Progenitor cell of endocrine pancreas (in vitro differentiated cells): Measurements from ENCODE around the gene ABHD4. TPM values are rescaled to one million over a fixed set of nuclear protein-coding genes. Genes with fewer than 3 reads are reported as not detected.

Source experiments
- DNase-seq: peaks from one replicate; pipeline ENCODE4 v3.0.0; 2021; ENCODE audit warnings: low spot score; ENCODE audit not compliant: unreplicated experiment
- H3K27ac Mint-ChIP-seq: 2 replicates; pipeline ENCODE4 v1.8.0; 2021; ENCODE audit warnings: mild to moderate bottlenecking, moderate library complexity, mixed read lengths
- H3K27me3 Mint-ChIP-seq: 2 replicates; pipeline ENCODE4 v1.8.0; 2021; ENCODE audit warnings: mixed read lengths
- H3K36me3 Mint-ChIP-seq: 2 replicates; pipeline ENCODE4 v1.8.0; 2022; ENCODE audit warnings: mixed read lengths; ENCODE audit not compliant: insufficient read depth
- H3K4me1 Mint-ChIP-seq: 2 replicates; pipeline ENCODE4 v1.8.0; 2021; ENCODE audit warnings: low read depth, mixed read lengths
- H3K4me3 Mint-ChIP-seq: 2 replicates; pipeline ENCODE4 v1.8.0; 2021; ENCODE audit warnings: low read depth, mild to moderate bottlenecking, moderate library complexity, mixed read lengths
- H3K9me3 Mint-ChIP-seq: 2 replicates; pipeline ENCODE4 v1.8.0; 2021; ENCODE audit warnings: low read depth, mixed read lengths
- total RNA-seq: library from RNA; stranded (reverse); gene quantifications from 2 replicates; pipeline ENCODE4 v1.2.1, GENCODE V29; 2021
- TF ChIP-seq, protein P1 (sequence below): fragments of 200-600 bp; sonication (generic); IDR thresholded peaks from one replicate; pipeline ENCODE4 v1.5.0; 2021; ENCODE audit warnings: antibody characterized with exemption, mild to moderate bottlenecking; ENCODE audit not compliant: unreplicated experiment

ABHD4 gene
- total RNA-seq, 1 donor from 2014 or later = 25.6 TPM

DNA sequence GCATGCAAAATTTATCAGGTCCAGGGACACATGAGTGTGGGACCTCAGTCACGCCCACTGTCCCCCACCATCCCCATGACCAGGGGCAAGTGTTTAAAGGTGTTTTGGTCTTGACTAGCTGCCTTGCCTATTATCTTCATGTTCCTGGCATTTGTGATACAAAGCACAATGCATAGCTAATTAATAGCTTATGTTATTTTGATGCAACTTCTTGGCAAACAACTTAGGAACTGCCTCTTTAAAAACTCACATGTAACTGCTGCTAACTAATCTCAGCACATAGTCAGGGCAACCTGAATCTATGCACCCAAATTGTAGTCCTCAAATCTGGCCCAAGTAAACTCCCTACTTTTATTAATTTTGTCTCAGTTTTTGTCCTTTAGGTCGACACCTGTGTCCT lies 53.5 kb downstream of the ABHD4 start:
- Mint-ChIP-seq H3K4me1 (peaks cover 4% of the 10 kb centered on the region), H3K27ac (no peak overlapping the region), H3K9me3 (no peaks in the 10 kb centered on the region), H3K4me3 (no peak overlapping the region), H3K27me3 (peaks cover 4% of the 10 kb centered on the region), H3K36me3 (no peaks in the 10 kb centered on the region)
- TF ChIP-seq, protein P1, sequence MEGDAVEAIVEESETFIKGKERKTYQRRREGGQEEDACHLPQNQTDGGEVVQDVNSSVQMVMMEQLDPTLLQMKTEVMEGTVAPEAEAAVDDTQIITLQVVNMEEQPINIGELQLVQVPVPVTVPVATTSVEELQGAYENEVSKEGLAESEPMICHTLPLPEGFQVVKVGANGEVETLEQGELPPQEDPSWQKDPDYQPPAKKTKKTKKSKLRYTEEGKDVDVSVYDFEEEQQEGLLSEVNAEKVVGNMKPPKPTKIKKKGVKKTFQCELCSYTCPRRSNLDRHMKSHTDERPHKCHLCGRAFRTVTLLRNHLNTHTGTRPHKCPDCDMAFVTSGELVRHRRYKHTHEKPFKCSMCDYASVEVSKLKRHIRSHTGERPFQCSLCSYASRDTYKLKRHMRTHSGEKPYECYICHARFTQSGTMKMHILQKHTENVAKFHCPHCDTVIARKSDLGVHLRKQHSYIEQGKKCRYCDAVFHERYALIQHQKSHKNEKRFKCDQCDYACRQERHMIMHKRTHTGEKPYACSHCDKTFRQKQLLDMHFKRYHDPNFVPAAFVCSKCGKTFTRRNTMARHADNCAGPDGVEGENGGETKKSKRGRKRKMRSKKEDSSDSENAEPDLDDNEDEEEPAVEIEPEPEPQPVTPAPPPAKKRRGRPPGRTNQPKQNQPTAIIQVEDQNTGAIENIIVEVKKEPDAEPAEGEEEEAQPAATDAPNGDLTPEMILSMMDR = no peak
- DNase-seq = no peak

DNA sequence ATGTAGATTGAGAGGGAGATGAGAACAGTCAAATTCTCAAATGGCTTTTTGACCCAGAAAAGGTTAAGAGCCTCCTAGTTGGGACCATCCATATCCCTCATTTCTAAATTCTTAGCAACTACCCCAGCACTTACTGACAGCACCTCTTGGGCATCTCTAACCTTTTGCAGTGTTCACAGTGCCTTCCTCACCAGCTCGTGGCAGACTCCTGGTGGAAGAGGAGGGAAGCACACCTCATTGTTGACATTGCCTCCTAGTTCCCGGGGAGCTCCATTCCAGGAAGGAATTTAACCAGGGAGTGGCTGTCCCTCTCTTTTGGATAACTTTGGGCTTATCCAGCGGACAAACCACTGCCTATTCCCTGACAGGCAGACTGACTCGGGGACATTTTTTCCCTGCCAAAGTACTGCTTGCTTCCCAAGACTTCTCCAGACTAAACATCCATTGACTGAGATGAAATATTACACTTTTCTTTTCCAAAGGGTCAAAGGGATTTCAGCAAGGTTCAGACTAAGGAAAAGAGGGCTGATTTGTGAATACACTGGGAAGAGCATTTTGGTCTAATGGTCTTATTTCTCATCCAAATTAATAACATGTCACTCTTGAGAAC lies 55.0 kb downstream of the ABHD4 start:
- Mint-ChIP-seq H3K4me3 (no peak overlapping the region), H3K36me3 (no peaks in the 10 kb centered on the region), H3K9me3 (no peaks in the 10 kb centered on the region), H3K4me1 (peaks cover 4% of the 10 kb centered on the region), H3K27ac (peak overlapping the region; percentile 11), H3K27me3 (peaks cover 4% of the 10 kb centered on the region)
- TF ChIP-seq, protein P1 = peak; percentile 75
- peak; percentile 51 for DNase-seq

DNA sequence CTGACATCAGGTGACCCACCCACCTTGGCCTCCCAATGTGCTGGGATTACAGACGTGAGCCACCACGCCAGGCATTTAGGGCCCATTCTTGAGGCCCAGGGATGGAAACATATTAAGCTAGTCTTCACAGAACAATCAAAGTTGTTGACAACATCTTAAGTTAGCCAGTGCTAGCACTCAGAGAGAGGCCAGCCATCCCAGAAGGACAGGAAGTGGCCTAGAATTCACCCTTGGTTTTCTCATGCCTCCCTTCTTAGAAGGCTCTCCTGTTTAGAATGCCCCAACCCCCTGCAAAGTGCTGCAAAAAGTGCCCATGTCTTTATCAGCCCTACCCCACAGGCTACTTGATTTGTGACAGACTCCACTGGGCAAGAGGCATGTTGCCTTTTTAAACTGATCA lies 58.1 kb downstream of the ABHD4 start:
- no peak overlapping the region for H3K4me3 Mint-ChIP-seq
- no peak for DNase-seq
- no peaks in the 10 kb centered on the region for H3K9me3 Mint-ChIP-seq
- no peaks in the 10 kb centered on the region for H3K36me3 Mint-ChIP-seq
- TF ChIP-seq, protein P1 = no peak
- peaks cover 4% of the 10 kb centered on the region for H3K4me1 Mint-ChIP-seq
- H3K27me3 Mint-ChIP-seq = peaks cover 4% of the 10 kb centered on the region
- no peak overlapping the region for H3K27ac Mint-ChIP-seq

DNA sequence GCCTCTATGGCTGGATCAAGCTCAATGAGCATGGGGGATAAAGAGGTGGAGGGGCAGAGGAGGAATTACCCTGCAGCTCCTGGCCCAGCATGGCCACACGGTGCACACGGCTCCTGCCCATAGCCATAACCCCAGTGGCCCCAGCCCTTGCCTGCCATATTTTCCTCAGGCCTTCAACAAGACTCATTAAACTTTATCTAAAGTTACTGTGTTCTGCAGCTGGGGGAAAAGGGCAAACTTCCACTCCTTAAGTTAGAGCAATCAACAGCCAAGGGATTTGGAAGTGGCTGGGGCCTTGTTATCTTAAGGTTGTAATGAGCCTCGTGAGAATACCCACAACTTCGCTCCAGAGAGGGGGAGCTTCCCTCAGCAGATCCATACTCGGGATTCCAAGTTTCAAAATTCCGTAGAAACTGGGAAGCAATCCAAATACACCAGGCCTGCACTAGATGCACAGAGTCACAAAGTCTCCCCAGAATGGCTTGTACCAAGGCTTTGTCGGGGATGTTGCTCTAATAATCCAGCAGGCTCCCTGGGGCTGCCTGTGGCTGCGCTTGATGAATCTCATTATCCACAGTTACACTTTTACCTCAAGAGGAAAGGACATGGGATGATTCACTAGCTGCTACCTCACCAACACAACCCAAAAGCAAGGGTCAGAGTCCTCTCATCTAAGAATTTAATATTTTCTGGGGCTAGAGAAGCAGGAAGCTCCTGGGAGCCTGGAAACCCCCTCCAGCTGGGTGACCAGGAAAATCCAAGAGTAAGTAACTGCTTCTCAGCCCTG lies 59.0 kb downstream of the ABHD4 start:
- no peaks in the 10 kb centered on the region for H3K9me3 Mint-ChIP-seq
- no peaks in the 10 kb centered on the region for H3K36me3 Mint-ChIP-seq
- H3K4me3 Mint-ChIP-seq = no peak overlapping the region
- TF ChIP-seq, protein P1 = no peak
- peaks cover 4% of the 10 kb centered on the region for H3K4me1 Mint-ChIP-seq
- DNase-seq = no peak
- H3K27me3 Mint-ChIP-seq = peaks cover 4% of the 10 kb centered on the region
- no peak overlapping the region for H3K27ac Mint-ChIP-seq

DNA sequence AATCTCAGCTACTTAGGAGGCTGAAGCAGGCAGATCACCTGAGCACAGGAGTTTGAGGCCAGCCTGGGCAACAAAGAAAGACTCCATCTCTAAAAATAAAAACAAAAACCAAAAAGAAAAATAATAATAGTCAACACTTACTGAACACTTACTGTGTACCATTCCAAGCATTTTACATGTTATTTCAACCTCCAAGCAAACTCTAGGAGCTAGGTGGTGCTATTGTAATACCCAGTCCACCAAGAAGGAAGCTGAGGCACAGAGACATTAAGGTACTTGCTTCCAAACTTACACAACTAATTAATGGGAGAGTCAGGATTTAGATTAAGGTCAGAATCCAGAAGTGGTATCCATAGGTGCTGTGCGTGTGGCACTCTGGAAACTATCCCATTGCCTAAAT lies 59.8 kb downstream of the ABHD4 start:
- no peaks in the 10 kb centered on the region for H3K36me3 Mint-ChIP-seq
- H3K27me3 Mint-ChIP-seq = peaks cover 4% of the 10 kb centered on the region
- TF ChIP-seq, protein P1 = peak; percentile 26
- H3K9me3 Mint-ChIP-seq = no peaks in the 10 kb centered on the region
- DNase-seq = no peak
- no peak overlapping the region for H3K4me3 Mint-ChIP-seq
- peaks cover 4% of the 10 kb centered on the region for H3K4me1 Mint-ChIP-seq
- no peak overlapping the region for H3K27ac Mint-ChIP-seq
